H1 (cell line): ENCODE measurements around the gene PHRF1. TPM values are rescaled to one million over a fixed set of nuclear protein-coding genes. Genes with fewer than 3 reads are reported as not detected.
A peak's percentile ranks its signal among the peaks of the same experiment; 100 is the strongest.

Source experiments
- CTCF ChIA-PET: fragments of 300-600 bp; sonication (Branson Sonifier 250); formaldehyde crosslinking; loops from one replicate; lab custom pipeline; 2021; ENCODE audit not compliant: partially characterized antibody; lab: Charles Lee
- POLR2A ChIA-PET: fragments of 300-600 bp; sonication (Branson Sonifier 250); formaldehyde crosslinking; loops from one replicate; lab custom pipeline; 2021; ENCODE audit warnings: inconsistent platforms; ENCODE audit not compliant: partially characterized antibody; lab: Charles Lee
- DNase-seq, 2 experiments: peaks; one replicate each; pipeline versions ENCODE4 v3.0.0 to v3.0.0-alpha.2; 2010 to 2022; ENCODE audit warnings: low spot score in 2 of 2, low read depth in 1 of 2, mixed read lengths in 1 of 2
- FAIRE-seq: peaks from 2 replicates; lab custom pipeline; 2011; peaks lifted over from hg19 to GRCh38; lab: Jason Lieb, UNC
- H2AFZ ChIP-seq: 2 replicates; pipeline ENCODE4 v1.8.1; 2012; ENCODE audit warnings: low read length, inconsistent platforms
- H2AK5ac ChIP-seq: 2 replicates; pipeline ENCODE4 v1.6.1; 2013; ENCODE audit warnings: low read depth, low read length
- H2BK120ac ChIP-seq: replicated peaks from 2 replicates; pipeline ENCODE3; 2013; ENCODE audit warnings: low read depth, low read length, inconsistent platforms
- H2BK12ac ChIP-seq: 2 replicates; pipeline ENCODE4 v1.6.1; 2013; ENCODE audit warnings: low read depth, low read length
- H2BK15ac ChIP-seq: 2 replicates; pipeline ENCODE4 v1.6.1; 2013; ENCODE audit warnings: low read length
- H2BK20ac ChIP-seq: 2 replicates; pipeline ENCODE4 v1.6.1; 2013; ENCODE audit warnings: low read length
- H2BK5ac ChIP-seq: 2 replicates; pipeline ENCODE4 v1.6.1; 2013; ENCODE audit warnings: low read depth, low read length
- H3K14ac ChIP-seq: 2 replicates; pipeline ENCODE4 v1.6.1; 2013; ENCODE audit warnings: inconsistent platforms; ENCODE audit not compliant: insufficient read length
- H3K18ac ChIP-seq: 2 replicates; pipeline ENCODE4 v1.6.1; 2013; ENCODE audit warnings: low read length; ENCODE audit errors: extremely low read depth
- H3K23ac ChIP-seq: 2 replicates; pipeline ENCODE4 v1.6.1; 2013; ENCODE audit warnings: inconsistent platforms; ENCODE audit not compliant: insufficient read length
- H3K23me2 ChIP-seq: 2 replicates; pipeline ENCODE4 v1.6.1; 2013; ENCODE audit warnings: low read depth, low read length
- H3K27ac ChIP-seq: 2 replicates; pipeline ENCODE4 v1.6.1; 2011; ENCODE audit warnings: low read depth, low read length, inconsistent platforms
- H3K27me3 ChIP-seq, 4 experiments: replicated peaks in 1 of 4; 1 replicate in 1 of 4; 2 replicates in 3 of 4; pipeline versions ENCODE4 v1.6.1 to v1.8.1; 2011 to 2013; ENCODE audit warnings: low read length in 3 of 4, mild to moderate bottlenecking in 3 of 4, inconsistent platforms in 2 of 4, mixed read lengths in 2 of 4, moderate library complexity in 1 of 4; ENCODE audit not compliant: control insufficient read depth in 3 of 4, insufficient read depth in 3 of 4; ENCODE audit errors: extremely low read depth in 1 of 4
- H3K36me3 ChIP-seq, 4 experiments: 2 replicates each; pipeline versions ENCODE4 v1.6.1 to v1.8.1; 2011 to 2013; ENCODE audit warnings: mild to moderate bottlenecking in 4 of 4, low read length in 3 of 4, moderate library complexity in 2 of 4, control low read depth in 1 of 4, inconsistent platforms in 1 of 4; ENCODE audit not compliant: insufficient read depth in 4 of 4, control insufficient read depth in 2 of 4
- H3K4ac ChIP-seq: replicated peaks from 2 replicates; pipeline ENCODE3; 2013; ENCODE audit warnings: low read length, low read depth, mixed read lengths, inconsistent platforms; ENCODE audit not compliant: insufficient read length
- H3K4me1 ChIP-seq, 4 experiments: replicated peaks in 1 of 4; 1 replicate in 1 of 4; 2 replicates in 3 of 4; pipeline versions ENCODE4 v1.6.1 to v1.8.1; 2011 to 2013; ENCODE audit warnings: low read length in 3 of 4, inconsistent platforms in 2 of 4, mixed read lengths in 1 of 4; ENCODE audit not compliant: insufficient read depth in 4 of 4, control insufficient read depth in 3 of 4
- H3K4me2 ChIP-seq, 2 experiments: 2 replicates each; pipeline versions ENCODE4 v1.6.1 to v1.8.1; 2011 to 2013; ENCODE audit warnings: low read depth in 2 of 2, low read length in 2 of 2, control low read depth in 1 of 2, inconsistent platforms in 1 of 2, mild to moderate bottlenecking in 1 of 2; ENCODE audit not compliant: insufficient read depth in 1 of 2
- H3K4me3 ChIP-seq, 4 experiments: fragments of 200-600, 300-600 bp in 1 of 4; sonication (generic), shearing (Covaris generic), sonication (Bioruptor Twin) in 1 of 4; 2 replicates each; pipeline versions ENCODE4 v1.5.1 to v1.8.1; 2011 to 2016; ENCODE audit warnings: low read length in 4 of 4, low read depth in 3 of 4, control low read depth in 2 of 4, inconsistent platforms in 2 of 4, mild to moderate bottlenecking in 2 of 4, mixed read lengths in 1 of 4, moderate library complexity in 1 of 4; ENCODE audit not compliant: insufficient read depth in 2 of 4; ENCODE audit errors: extremely low read depth in 1 of 4
- H3K56ac ChIP-seq: replicated peaks from 2 replicates; pipeline ENCODE3; 2013; ENCODE audit warnings: low read depth, mild to moderate bottlenecking, mixed read lengths, low read length, inconsistent platforms; ENCODE audit not compliant: insufficient read length
- H3K79me1 ChIP-seq: 2 replicates; pipeline ENCODE4 v1.6.1; 2013; ENCODE audit warnings: low read depth, low read length, control low read depth
- H3K79me2 ChIP-seq, 2 experiments: 2 replicates each; pipeline versions ENCODE4 v1.6.1 to v1.8.1; 2012 to 2013; ENCODE audit warnings: low read length in 2 of 2, mild to moderate bottlenecking in 2 of 2, inconsistent platforms in 1 of 2; ENCODE audit not compliant: insufficient read depth in 2 of 2, control insufficient read depth in 1 of 2
- H3K9ac ChIP-seq, 4 experiments: replicated peaks in 1 of 4; 1 replicate in 1 of 4; 2 replicates in 3 of 4; pipeline versions ENCODE4 v1.6.1 to v1.8.1; 2011 to 2013; ENCODE audit warnings: low read depth in 3 of 4, low read length in 3 of 4, control low read depth in 2 of 4, mild to moderate bottlenecking in 2 of 4, moderate library complexity in 2 of 4, inconsistent platforms in 1 of 4; ENCODE audit errors: extremely low read depth in 1 of 4
- H3K9me3 ChIP-seq, 2 experiments: 2 replicates each; pipeline versions ENCODE4 v1.6.1 to v1.8.1; 2012 to 2013; ENCODE audit warnings: mild to moderate bottlenecking in 2 of 2, moderate library complexity in 2 of 2, control low read depth in 1 of 2, inconsistent platforms in 1 of 2, low read depth in 1 of 2, low read length in 1 of 2, mixed read lengths in 1 of 2; ENCODE audit not compliant: insufficient read depth in 2 of 2
- H4K20me1 ChIP-seq, 2 experiments: replicated peaks in 1 of 2; 2 replicates each; pipeline versions ENCODE3 to v1.8.1; 2011 to 2013; ENCODE audit warnings: inconsistent platforms in 2 of 2, low read length in 2 of 2, mild to moderate bottlenecking in 1 of 2; ENCODE audit not compliant: insufficient read depth in 2 of 2, control insufficient read depth in 1 of 2
- H4K5ac ChIP-seq: 2 replicates; pipeline ENCODE4 v1.6.1; 2013; ENCODE audit warnings: low read length, low read depth, mixed read lengths, inconsistent platforms; ENCODE audit not compliant: insufficient read length
- H4K8ac ChIP-seq: 2 replicates; pipeline ENCODE4 v1.8.0; 2013; ENCODE audit warnings: mild to moderate bottlenecking, moderate library complexity, low read length, inconsistent platforms; ENCODE audit not compliant: insufficient read depth; ENCODE audit errors: extremely low read depth
- H4K91ac ChIP-seq: replicated peaks from 2 replicates; pipeline ENCODE3; 2013; ENCODE audit warnings: low read length, mixed read lengths, inconsistent platforms; ENCODE audit not compliant: insufficient read length
- ATF2 ChIP-seq: IDR thresholded peaks from 2 replicates; pipeline ENCODE4 v1.6.1; 2012; ENCODE audit warnings: low read length, inconsistent platforms
- CEBPB ChIP-seq: IDR thresholded peaks from 2 replicates; pipeline ENCODE4 v1.6.1; 2012; ENCODE audit warnings: low read depth, low read length
- CHD1 ChIP-seq: IDR thresholded peaks from 2 replicates; pipeline ENCODE4 v1.6.1; 2012; ENCODE audit warnings: low read depth, low read length, improper control_type of control experiment
- EGR1 ChIP-seq: IDR thresholded peaks from 2 replicates; pipeline ENCODE4 v1.6.1; 2011; ENCODE audit warnings: low read depth, low read length, borderline replicate concordance
- FOSL1 ChIP-seq: IDR thresholded peaks from 2 replicates; pipeline ENCODE4 v1.6.1; 2011; ENCODE audit warnings: mild to moderate bottlenecking, low read depth, low read length, moderate library complexity; ENCODE audit not compliant: insufficient read depth
- KDM1A ChIP-seq: fragments of 200-600, 300-600 bp; sonication (generic); IDR thresholded peaks from 2 replicates; pipeline ENCODE4 v1.7.1; 2016; ENCODE audit warnings: mild to moderate bottlenecking, low read length, borderline replicate concordance
- MAX ChIP-seq: IDR thresholded peaks from 2 replicates; pipeline ENCODE4 v1.6.1; 2012; ENCODE audit warnings: inconsistent platforms
- POLR2AphosphoS5 ChIP-seq: IDR thresholded peaks from 2 replicates; pipeline ENCODE4 v1.6.1; 2011; ENCODE audit warnings: low read depth, low read length
- RFX5 ChIP-seq: IDR thresholded peaks from 2 replicates; pipeline ENCODE4 v1.6.1; 2011; ENCODE audit warnings: low read depth, low read length, improper control_type of control experiment, borderline replicate concordance
- SP4 ChIP-seq: IDR thresholded peaks from 2 replicates; pipeline ENCODE4 v1.6.1; 2012; ENCODE audit warnings: low read length, inconsistent platforms
- TAF7 ChIP-seq: optimal IDR thresholded peaks from 2 replicates; pipeline ENCODE3; 2011; ENCODE audit warnings: low read depth, mild to moderate bottlenecking, inconsistent platforms, low read length, moderate library complexity, borderline replicate concordance
- WGBS, 2 experiments: shearing (Covaris generic) in 1 of 2; methylation state at CpG; one replicate each; pipeline versions ENCODE4 v1.1.6 to v1.1.7; 2013 to 2015; ENCODE audit warnings: low lambda C conversion rate in 2 of 2, mixed read lengths in 2 of 2, inconsistent platforms in 1 of 2, low coverage in 1 of 2, missing lambda C conversion rate in 1 of 2; ENCODE audit not compliant: insufficient replicate concordance in 2 of 2, insufficient coverage in 1 of 2, insufficient read length in 1 of 2; ENCODE audit errors: extremely low coverage in 1 of 2, missing lambda C conversion rate in 1 of 2; 5-methylcytosine and 5-hydroxymethylcytosine counted together
- polyA plus RNA-seq, 7 experiments: library from polyadenylated mRNA; depleted of rRNA in 3 of 7; stranded (reverse) in 5 of 7; unstranded in 2 of 7; fragments of >200 nt in 5 of 7; fragments of 200-250 nt in 2 of 7; gene quantifications; 1 replicate in 5 of 7; 2 replicates in 1 of 7; 4 replicates in 1 of 7; pipeline versions ENCODE4 v1.2.1 to v1.2.3, GENCODE V29; 2011 to 2013; ENCODE audit warnings: missing spikeins in 2 of 7, mixed read lengths in 2 of 7
- total RNA-seq: library from RNA; stranded (reverse); fragmentation: NEBNext Ultra II Directional; extraction: Animal tissue kit (Norgen Biotek cat#: 25700); gene quantifications from 2 replicates; pipeline ENCODE4 v1.2.1, GENCODE V29; 2021

Gene PHRF1
- total and polyA plus RNA-seq, 2 of the 8 experiments (the other 6 are each of a cell fraction or from before 2014, with no cell fraction given), result 13.4 to 37.3 TPM

GRCh38 chr11:573146-573759 lies 3.0 kb upstream of the PHRF1 start:
- Histone ChIP-seq H3K27ac (no peak overlapping the region), H3K14ac (no peak overlapping the region), H2BK12ac (no peak overlapping the region), H2BK20ac (peak overlapping the region; percentile 80; the same call in 1 of the 2 replicates), H3K23me2 (peaks cover 15% of the 10 kb centered on the region), H3K36me3 (no peaks in the 10 kb centered on the region), H2BK5ac (no peak overlapping the region), H2AK5ac (peak overlapping the region; percentile 4; the same call in 1 of the 2 replicates), H2BK120ac (no peak overlapping the region), H3K4me3 (no peak overlapping the region), H3K4ac (peak overlapping the region; percentile 91), H3K4me1 (peaks cover 6 to 26% (median 16%) of the 10 kb centered on the region in 4 experiments), H3K18ac (no peak overlapping the region), H4K20me1 (peaks cover 13 to 21% of the 10 kb centered on the region in 2 experiments), H3K23ac (no peak overlapping the region), H2AFZ (no peak overlapping the region), H3K4me2 (no peak overlapping the region), H2BK15ac (peak overlapping the region; percentile 89), H3K79me1 (peaks cover 7% of the 10 kb centered on the region), H4K91ac (peak overlapping the region; percentile 84), H3K27me3 (peaks cover 8 to 17% (median 14%) of the 10 kb centered on the region in 4 experiments), H4K8ac (no peak overlapping the region), H3K9ac (no peak overlapping the region), H3K9me3 (no peaks in the 10 kb centered on the region), H3K79me2 (peaks cover 15 to 16% of the 10 kb centered on the region in 2 experiments), H3K56ac (no peak overlapping the region), H4K5ac (no peak overlapping the region)
- no peak for FAIRE-seq
- ChIA-PET CTCF (interaction anchor here (1.0 to 1.9 kb wide), 3 partner anchors 9 to 120 kb away, joined by 3 to 6 read pairs (median 3); no protein-coding TSS in a partner anchor), POLR2A (interaction anchor here (0.8 kb wide), 1 partner anchor 11 kb away, joined by 3 read pairs; no protein-coding TSS in a partner anchor)
- WGBS, 2 experiments, result 93% methylated on average over 16 of the region's 16 CpGs; no CpG with 5 or more reads in 1 of the 2 experiments
- DNase-seq, result no peak
- TF ChIP-seq SP4 (no peak), CHD1 (no peak), FOSL1 (no peak), MAX (no peak), ATF2 (no peak), RFX5 (no peak), CEBPB (no peak), TAF7 (no peak), POLR2AphosphoS5 (no peak), EGR1 (no peak), KDM1A (no peak)
